Fibroblast of lung (primary cell): ENCODE measurements around the gene KMT2D. TPM values are rescaled to one million over a fixed set of nuclear protein-coding genes. Genes with fewer than 3 reads are reported as not detected.

Experiments used
- DNase-seq, 2 donors: peaks; one replicate each; pipeline versions ENCODE4 v3.0.0 to v3.0.0-alpha.2; 2010; ENCODE audit warnings: low read depth in 2 of 2
- H2AFZ ChIP-seq: 2 replicates; pipeline ENCODE4 v1.5.1; 2012; ENCODE audit warnings: low read length, control low read depth, inconsistent platforms
- H3K27ac ChIP-seq: 2 replicates; pipeline ENCODE4 v1.5.1; 2011; ENCODE audit warnings: low read length, control low read depth; ENCODE audit not compliant: insufficient read depth
- H3K27me3 ChIP-seq: 2 replicates; pipeline ENCODE4 v1.5.1; 2011; ENCODE audit warnings: mild to moderate bottlenecking, low read length; ENCODE audit not compliant: control insufficient read depth, insufficient read depth
- H3K36me3 ChIP-seq: 2 replicates; pipeline ENCODE4 v1.5.1; 2011; ENCODE audit warnings: low read length; ENCODE audit not compliant: control insufficient read depth, insufficient read depth
- H3K4me1 ChIP-seq: 2 replicates; pipeline ENCODE4 v1.5.1; 2011; ENCODE audit warnings: low read length; ENCODE audit not compliant: control insufficient read depth, insufficient read depth; ENCODE audit errors: extremely low read depth
- H3K4me2 ChIP-seq: 2 replicates; pipeline ENCODE4 v1.5.1; 2011; ENCODE audit warnings: low read length, control low read depth; ENCODE audit not compliant: insufficient read depth; ENCODE audit errors: extremely low read depth
- H3K4me3 ChIP-seq, 4 experiments: fragments of 200-600 bp in 1 of 4; sonication (generic) in 1 of 4; replicated peaks in 1 of 4; 2 replicates each; pipeline ENCODE4 v1.5.1; 2011 to 2016; ENCODE audit warnings: low read length in 4 of 4, low read depth in 3 of 4, mild to moderate bottlenecking in 3 of 4, control low read depth in 2 of 4, inconsistent platforms in 1 of 4, mixed read lengths in 1 of 4; ENCODE audit not compliant: insufficient read depth in 1 of 4; ENCODE audit errors: control extremely low read depth in 1 of 4
- H3K79me2 ChIP-seq: 2 replicates; pipeline ENCODE4 v1.5.1; 2012; ENCODE audit warnings: mild to moderate bottlenecking, low read length, inconsistent platforms; ENCODE audit not compliant: control insufficient read depth, insufficient read depth
- H3K9ac ChIP-seq: 2 replicates; pipeline ENCODE4 v1.5.1; 2011; ENCODE audit warnings: mild to moderate bottlenecking, low read length, control low read depth; ENCODE audit not compliant: insufficient read depth
- H3K9me3 ChIP-seq: 2 replicates; pipeline ENCODE4 v1.5.1; 2012; ENCODE audit warnings: low read depth, low read length; ENCODE audit not compliant: control insufficient read depth, insufficient read depth
- H4K20me1 ChIP-seq: 2 replicates; pipeline ENCODE4 v1.5.1; 2011; ENCODE audit warnings: low read length; ENCODE audit not compliant: control insufficient read depth, insufficient read depth; ENCODE audit errors: extremely low read depth
- CTCF ChIP-seq, 2 donors: IDR thresholded peaks in 1 of 2; conservative IDR thresholded peaks in 1 of 2; 1 replicate in 1 of 2; 2 replicates in 1 of 2; pipeline ENCODE4 v1.5.1; 2011 to 2012; ENCODE audit warnings: low read length in 2 of 2, control low read depth in 1 of 2, inconsistent platforms in 1 of 2, low read depth in 1 of 2, mild to moderate bottlenecking in 1 of 2
- EZH2 ChIP-seq: IDR thresholded peaks from 2 replicates; pipeline ENCODE4 v1.5.1; 2012; ENCODE audit warnings: low read length, control low read depth, mild to moderate bottlenecking; ENCODE audit errors: missing control alignments
- polyA plus RNA-seq, 2 donors: library from polyadenylated mRNA; depleted of rRNA in 1 of 2; stranded (reverse) in 1 of 2; unstranded in 1 of 2; fragments of >200 nt; gene quantifications; 2 replicates each; pipeline ENCODE4 v1.2.1, GENCODE V29; 2011 to 2012; ENCODE audit warnings: missing spikeins in 1 of 2
- total RNA-seq: library from RNA; depleted of rRNA; stranded (reverse); fragments of >200 nt; gene quantifications from 2 replicates; pipeline ENCODE4 v1.2.1, GENCODE V29; 2014

KMT2D gene
- total and polyA plus RNA-seq, 2 donors (not counting 1 experiment from before 2014, with no cell fraction given): 7.3 to 33.0 TPM

- Histone ChIP-seq H3K27me3 (no peaks in the 10 kb centered on the region), H3K4me1 (no peaks in the 10 kb centered on the region), H3K9me3 (no peaks in the 10 kb centered on the region), H3K36me3 (peaks cover 9% of the 10 kb centered on the region), H3K79me2 (peaks cover 20% of the 10 kb centered on the region), H4K20me1 (no peaks in the 10 kb centered on the region), H3K4me3 (peak within 1 kb of the TSS; percentile 81 to 92 (median 86)), H3K9ac (peak within 1 kb of the TSS; percentile 95), H3K4me2 (peak within 1 kb of the TSS; percentile 88), H2AFZ (peak within 1 kb of the TSS; percentile 42), H3K27ac (peak within 1 kb of the TSS; percentile 96)
- TF ChIP-seq EZH2 (no peak), CTCF (conservative IDR thresholded peaks at IDR 0.05 in 1 of 2, IDR thresholded peaks at IDR 0.05 in 1 of 2; ENCODE audit: low read depth in 1 of 2, low read length in 2 of 2) (peak; percentile 44 to 51)
- peak; percentile 96 to 97 for DNase-seq
Measured at GRCh38 chr12:49018261-49019119, 42.1 kb downstream of the KMT2D start, which contains the start of gene PRKAG1. Gene PRKAG1 (minus strand): TSS chr12:49018776. CDS start chr12:49018740, 36 bp downstream.

- peak overlapping the region; percentile 78 for H3K4me2 ChIP-seq
- H4K20me1 ChIP-seq: no peaks in the 10 kb centered on the region
- H2AFZ ChIP-seq: no peak overlapping the region
Measured at GRCh38 chr12:49017891-49018260, 42.7 kb downstream of the KMT2D start.

More at GRCh38 chr12:49017891-49018260, 42.7 kb downstream of the KMT2D start:
- no peaks in the 10 kb centered on the region for H3K27me3 ChIP-seq
- H3K9ac ChIP-seq: peak overlapping the region; percentile 95
- H3K36me3 ChIP-seq: peaks cover 6% of the 10 kb centered on the region
- peak in 1 of 2 donors; percentile 62 for DNase-seq
- peak overlapping the region; percentile 96 for H3K27ac ChIP-seq
- H3K9me3 ChIP-seq: no peaks in the 10 kb centered on the region
- H3K4me1 ChIP-seq: no peaks in the 10 kb centered on the region
- TF ChIP-seq CTCF (conservative IDR thresholded peaks at IDR 0.05 in 1 of 2, IDR thresholded peaks at IDR 0.05 in 1 of 2; ENCODE audit: low read depth in 1 of 2, low read length in 2 of 2): no peak
- no peak for TF ChIP-seq EZH2
- peak overlapping the region; percentile 81 to 90 (median 85) for H3K4me3 ChIP-seq
- peaks cover 20% of the 10 kb centered on the region for H3K79me2 ChIP-seq
